SK-N-SH treated with all-trans-retinoic acid at 6 μM for 48 hours (cell line): Measurements from ENCODE around the gene SCFD1.

Experiments
- ATAC-seq: fragments of 200-7000 bp; cut with Tn5 transposase; 3 replicates; pipeline ENCODE4 v1.9.1; 2020; ENCODE audit warnings: mild to moderate bottlenecking, moderate library complexity
- ARNTL ChIP-seq: fragments of 450-650 bp; formaldehyde crosslinking; IDR thresholded peaks from 2 replicates; pipeline ENCODE4 v1.5.0; 2020; ENCODE audit warnings: low read depth, mild to moderate bottlenecking, moderate library complexity, borderline replicate concordance
- BACH2 ChIP-seq: fragments of 250-450 bp; sonication (Bioruptor Pico); IDR thresholded peaks from 2 replicates; pipeline ENCODE4 v1.9.0; 2021; ENCODE audit warnings: mild to moderate bottlenecking, borderline replicate concordance
- ESRRG ChIP-seq: fragments of 250-450 bp; sonication (Bioruptor Pico); IDR thresholded peaks from 2 replicates; pipeline ENCODE4 v1.6.1; 2021; ENCODE audit warnings: mild to moderate bottlenecking
- GLIS3 ChIP-seq: fragments of 250-450 bp; sonication (Bioruptor Pico); IDR thresholded peaks from 2 replicates; pipeline ENCODE4 v1.5.0; 2020; ENCODE audit warnings: mild to moderate bottlenecking, moderate library complexity
- OSR1 ChIP-seq: fragments of 250-450 bp; sonication (Bioruptor Pico); IDR thresholded peaks from 2 replicates; pipeline ENCODE4 v1.8.0; 2022; ENCODE audit warnings: moderate library complexity, mild to moderate bottlenecking, inconsistent platforms
- PPARA ChIP-seq: fragments of 250-450 bp; sonication (Bioruptor Pico); IDR thresholded peaks from 2 replicates; pipeline ENCODE4 v1.5.0; 2020; ENCODE audit warnings: mild to moderate bottlenecking, borderline replicate concordance
- RARB ChIP-seq: fragments of 250-450 bp; sonication (Bioruptor Pico); IDR thresholded peaks from 2 replicates; pipeline ENCODE4 v1.8.0; 2021; ENCODE audit warnings: mild to moderate bottlenecking, moderate library complexity
- SNAI2 ChIP-seq: fragments of 250-450 bp; sonication (Bioruptor Pico); IDR thresholded peaks from 2 replicates; pipeline ENCODE4 v1.5.0; 2020; ENCODE audit warnings: mild to moderate bottlenecking, moderate library complexity
- TCF4 ChIP-seq: fragments of 250-450 bp; sonication (Bioruptor Pico); IDR thresholded peaks from 2 replicates; pipeline ENCODE4 v1.8.0; 2021; ENCODE audit warnings: mild to moderate bottlenecking, moderate library complexity, borderline replicate concordance
- TOX ChIP-seq: fragments of 250-450 bp; sonication (Bioruptor Pico); IDR thresholded peaks from 2 replicates; pipeline ENCODE4 v1.8.0; 2021; ENCODE audit warnings: mild to moderate bottlenecking, moderate library complexity, borderline replicate concordance
- ZFP3 ChIP-seq: fragments of 250-450 bp; sonication (Bioruptor Pico); IDR thresholded peaks from 2 replicates; pipeline ENCODE4 v1.5.0; 2020; ENCODE audit warnings: mild to moderate bottlenecking, moderate library complexity
- ZFP30 ChIP-seq: fragments of 450-650 bp; formaldehyde crosslinking; IDR thresholded peaks from 2 replicates; pipeline ENCODE4 v1.5.0; 2022; ENCODE audit warnings: mild to moderate bottlenecking, moderate library complexity
- ZNF565 ChIP-seq: fragments of 450-650 bp; formaldehyde crosslinking; conservative IDR thresholded peaks from 2 replicates; pipeline ENCODE4 v1.5.0; 2020; ENCODE audit warnings: low read depth, mild to moderate bottlenecking, moderate library complexity
- ZNF70 ChIP-seq: fragments of 450-650 bp; formaldehyde crosslinking; IDR thresholded peaks from 2 replicates; pipeline ENCODE4 v1.5.0; 2020; ENCODE audit warnings: mild to moderate bottlenecking, moderate library complexity
- ZNF8 ChIP-seq: fragments of 450-650 bp; formaldehyde crosslinking; IDR thresholded peaks from 2 replicates; pipeline ENCODE4 v1.5.0; 2020; ENCODE audit warnings: mild to moderate bottlenecking, moderate library complexity
- TF ChIP-seq, protein P1 (sequence below): fragments of 250-450 bp; sonication (Bioruptor Pico); IDR thresholded peaks from 2 replicates; pipeline ENCODE4 v1.8.0; 2020; ENCODE audit warnings: mild to moderate bottlenecking, moderate library complexity, borderline replicate concordance
- TF ChIP-seq, protein P2 (sequence below): fragments of 250-450 bp; sonication (Bioruptor Pico); IDR thresholded peaks from 2 replicates; pipeline ENCODE4 v1.8.0; 2021; ENCODE audit warnings: low read depth, mild to moderate bottlenecking, moderate library complexity, borderline replicate concordance
- TF ChIP-seq, protein P3 (sequence below): fragments of 250-450 bp; sonication (Bioruptor Pico); IDR thresholded peaks from 2 replicates; pipeline ENCODE4 v1.5.1; 2021; ENCODE audit warnings: mild to moderate bottlenecking, moderate library complexity
- TF ChIP-seq, protein P4 (sequence below): fragments of 250-450 bp; sonication (Bioruptor Pico); IDR thresholded peaks from 2 replicates; pipeline ENCODE4 v1.5.1; 2020; ENCODE audit warnings: low read depth, mild to moderate bottlenecking, moderate library complexity

SCFD1 gene

DNA sequence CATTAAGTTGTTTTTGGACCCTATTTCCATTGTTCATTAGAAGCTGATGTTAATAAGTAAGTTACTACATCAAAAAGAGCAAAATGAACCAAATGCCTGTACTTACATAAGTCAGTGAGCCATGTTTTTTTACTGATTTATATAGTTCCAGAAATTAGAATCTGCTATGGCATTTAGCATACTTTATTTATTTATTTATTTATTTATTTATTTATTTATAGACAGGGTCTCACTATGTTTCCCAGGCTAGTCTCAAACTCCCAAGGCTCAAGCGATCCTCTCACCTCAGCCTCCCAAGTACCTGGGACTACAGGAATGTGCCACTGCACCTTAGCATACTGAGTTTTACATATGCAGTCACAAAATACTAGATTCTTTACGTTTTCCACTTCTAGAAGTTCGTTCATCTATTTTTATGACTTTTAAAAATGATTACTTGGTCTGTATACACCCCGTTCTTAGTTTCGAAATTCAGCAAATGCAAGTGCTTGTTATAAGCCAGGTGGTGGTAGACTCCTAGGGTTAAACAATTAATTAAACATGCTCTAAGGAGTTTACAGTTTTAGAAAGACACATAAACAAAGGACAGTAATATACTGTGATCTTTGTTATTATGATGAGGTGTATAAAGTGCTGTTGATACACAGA is 69.8 kb downstream of the SCFD1 start (continued):
- TF ChIP-seq, protein P1, sequence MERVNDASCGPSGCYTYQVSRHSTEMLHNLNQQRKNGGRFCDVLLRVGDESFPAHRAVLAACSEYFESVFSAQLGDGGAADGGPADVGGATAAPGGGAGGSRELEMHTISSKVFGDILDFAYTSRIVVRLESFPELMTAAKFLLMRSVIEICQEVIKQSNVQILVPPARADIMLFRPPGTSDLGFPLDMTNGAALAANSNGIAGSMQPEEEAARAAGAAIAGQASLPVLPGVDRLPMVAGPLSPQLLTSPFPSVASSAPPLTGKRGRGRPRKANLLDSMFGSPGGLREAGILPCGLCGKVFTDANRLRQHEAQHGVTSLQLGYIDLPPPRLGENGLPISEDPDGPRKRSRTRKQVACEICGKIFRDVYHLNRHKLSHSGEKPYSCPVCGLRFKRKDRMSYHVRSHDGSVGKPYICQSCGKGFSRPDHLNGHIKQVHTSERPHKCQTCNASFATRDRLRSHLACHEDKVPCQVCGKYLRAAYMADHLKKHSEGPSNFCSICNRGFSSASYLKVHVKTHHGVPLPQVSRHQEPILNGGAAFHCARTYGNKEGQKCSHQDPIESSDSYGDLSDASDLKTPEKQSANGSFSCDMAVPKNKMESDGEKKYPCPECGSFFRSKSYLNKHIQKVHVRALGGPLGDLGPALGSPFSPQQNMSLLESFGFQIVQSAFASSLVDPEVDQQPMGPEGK (CRISPR knock-in tag): no peak
- TF ChIP-seq, protein P2, sequence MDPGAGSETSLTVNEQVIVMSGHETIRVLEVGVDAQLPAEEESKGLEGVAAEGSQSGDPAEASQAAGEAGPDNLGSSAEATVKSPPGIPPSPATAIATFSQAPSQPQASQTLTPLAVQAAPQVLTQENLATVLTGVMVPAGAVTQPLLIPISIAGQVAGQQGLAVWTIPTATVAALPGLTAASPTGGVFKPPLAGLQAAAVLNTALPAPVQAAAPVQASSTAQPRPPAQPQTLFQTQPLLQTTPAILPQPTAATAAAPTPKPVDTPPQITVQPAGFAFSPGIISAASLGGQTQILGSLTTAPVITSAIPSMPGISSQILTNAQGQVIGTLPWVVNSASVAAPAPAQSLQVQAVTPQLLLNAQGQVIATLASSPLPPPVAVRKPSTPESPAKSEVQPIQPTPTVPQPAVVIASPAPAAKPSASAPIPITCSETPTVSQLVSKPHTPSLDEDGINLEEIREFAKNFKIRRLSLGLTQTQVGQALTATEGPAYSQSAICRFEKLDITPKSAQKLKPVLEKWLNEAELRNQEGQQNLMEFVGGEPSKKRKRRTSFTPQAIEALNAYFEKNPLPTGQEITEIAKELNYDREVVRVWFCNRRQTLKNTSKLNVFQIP (CRISPR knock-in tag): no peak
- TF ChIP-seq ARNTL: no peak
- no peak for TF ChIP-seq TCF4 (CRISPR knock-in tag)

DNA sequence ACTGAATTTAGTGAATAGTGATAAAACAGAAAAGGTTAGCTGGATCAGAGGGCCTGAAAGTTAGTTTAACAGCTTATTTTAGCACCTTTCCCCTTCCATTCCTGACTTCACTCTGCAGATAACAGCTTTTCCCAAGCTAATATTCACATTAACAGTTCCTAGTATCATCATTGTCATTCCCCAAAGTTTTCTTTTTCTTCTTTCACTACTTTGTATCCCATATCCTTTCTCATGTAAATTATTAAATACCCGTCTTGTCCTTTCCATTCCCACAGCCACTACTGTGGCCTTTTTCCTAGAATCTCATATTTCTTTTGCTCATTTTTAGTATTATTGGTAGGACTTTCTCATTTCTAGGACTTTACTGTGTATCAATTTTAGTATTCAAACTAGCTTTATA is 70.5 kb downstream of the SCFD1 start:
- TF ChIP-seq, protein P3, sequence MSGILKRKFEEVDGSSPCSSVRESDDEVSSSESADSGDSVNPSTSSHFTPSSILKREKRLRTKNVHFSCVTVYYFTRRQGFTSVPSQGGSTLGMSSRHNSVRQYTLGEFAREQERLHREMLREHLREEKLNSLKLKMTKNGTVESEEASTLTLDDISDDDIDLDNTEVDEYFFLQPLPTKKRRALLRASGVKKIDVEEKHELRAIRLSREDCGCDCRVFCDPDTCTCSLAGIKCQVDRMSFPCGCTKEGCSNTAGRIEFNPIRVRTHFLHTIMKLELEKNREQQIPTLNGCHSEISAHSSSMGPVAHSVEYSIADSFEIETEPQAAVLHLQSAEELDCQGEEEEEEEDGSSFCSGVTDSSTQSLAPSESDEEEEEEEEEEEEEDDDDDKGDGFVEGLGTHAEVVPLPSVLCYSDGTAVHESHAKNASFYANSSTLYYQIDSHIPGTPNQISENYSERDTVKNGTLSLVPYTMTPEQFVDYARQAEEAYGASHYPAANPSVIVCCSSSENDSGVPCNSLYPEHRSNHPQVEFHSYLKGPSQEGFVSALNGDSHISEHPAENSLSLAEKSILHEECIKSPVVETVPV (CRISPR knock-in tag): no peak
- TF ChIP-seq ZNF70 (CRISPR knock-in tag) (no peak), GLIS3 (no peak), TCF4 (CRISPR knock-in tag) (no peak), SNAI2 (CRISPR knock-in tag) (no peak), OSR1 (CRISPR knock-in tag) (no peak), BACH2 (CRISPR knock-in tag) (no peak), ESRRG (CRISPR knock-in tag) (no peak), ZFP3 (CRISPR knock-in tag) (no peak), ZNF565 (no peak), TOX (no peak), ARNTL (no peak), ZFP30 (no peak), ZNF8 (CRISPR knock-in tag) (no peak), PPARA (CRISPR knock-in tag) (no peak)
- TF ChIP-seq, protein P2 (CRISPR knock-in tag): no peak
- TF ChIP-seq, protein P1 (CRISPR knock-in tag): no peak
- ATAC-seq: no peak

DNA sequence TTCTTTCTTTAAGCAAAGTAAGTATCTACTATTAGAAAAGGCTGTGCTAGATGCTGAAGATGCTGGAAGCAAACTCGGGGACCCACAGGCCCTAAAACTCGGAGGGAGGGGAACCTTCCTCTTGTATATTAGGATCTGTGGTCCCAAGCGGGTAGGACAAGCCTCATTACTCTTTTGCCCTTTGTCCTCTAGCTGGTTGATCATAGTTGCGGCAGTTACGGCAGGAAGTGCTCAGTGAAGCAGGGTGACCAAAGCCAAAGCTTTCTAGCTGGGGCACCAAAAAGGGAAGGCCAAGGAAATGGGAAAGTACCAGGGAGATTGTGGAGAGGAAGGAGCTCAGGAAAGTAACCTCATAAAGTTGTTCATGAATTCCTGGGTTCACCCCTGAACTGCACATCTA is 76.3 kb downstream of the SCFD1 start:
- ATAC-seq: no peak
- TF ChIP-seq RARB (CRISPR knock-in tag) (no peak), TCF4 (CRISPR knock-in tag) (no peak), ARNTL (no peak), ZNF70 (CRISPR knock-in tag) (no peak), PPARA (CRISPR knock-in tag) (no peak)
- TF ChIP-seq, protein P1 (CRISPR knock-in tag): no peak
- TF ChIP-seq, protein P4, sequence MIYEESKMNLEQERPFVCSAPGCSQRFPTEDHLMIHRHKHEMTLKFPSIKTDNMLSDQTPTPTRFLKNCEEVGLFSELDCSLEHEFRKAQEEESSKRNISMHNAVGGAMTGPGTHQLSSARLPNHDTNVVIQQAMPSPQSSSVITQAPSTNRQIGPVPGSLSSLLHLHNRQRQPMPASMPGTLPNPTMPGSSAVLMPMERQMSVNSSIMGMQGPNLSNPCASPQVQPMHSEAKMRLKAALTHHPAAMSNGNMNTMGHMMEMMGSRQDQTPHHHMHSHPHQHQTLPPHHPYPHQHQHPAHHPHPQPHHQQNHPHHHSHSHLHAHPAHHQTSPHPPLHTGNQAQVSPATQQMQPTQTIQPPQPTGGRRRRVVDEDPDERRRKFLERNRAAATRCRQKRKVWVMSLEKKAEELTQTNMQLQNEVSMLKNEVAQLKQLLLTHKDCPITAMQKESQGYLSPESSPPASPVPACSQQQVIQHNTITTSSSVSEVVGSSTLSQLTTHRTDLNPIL (CRISPR knock-in tag): no peak
- TF ChIP-seq, protein P2 (CRISPR knock-in tag): no peak
